ENCODE measurements around the gene GRIK4. TPM values are rescaled to one million over a fixed set of nuclear protein-coding genes. Genes with fewer than 3 reads are reported as not detected.

The GRIK4 gene
- total and polyA plus RNA-seq, 4 donors: 0.05 to 0.25 (median 0.06) TPM; not detected in 1

- no peak overlapping the region for H3K4me3 ChIP-seq (ENCODE audit: low read depth in 1 of 3, low read length in 3 of 3)
- TF ChIP-seq FOXA1 (IDR thresholded peaks at IDR 0.05) (no peak), MAX (IDR thresholded peaks at IDR 0.05) (no peak), TAF1 (conservative IDR thresholded peaks at IDR 0.05) (no peak), ATF3 (IDR thresholded peaks at IDR 0.05) (no peak), GABPA (IDR thresholded peaks at IDR 0.05 in 1 of 2, conservative IDR thresholded peaks at IDR 0.05 in 1 of 2) (no peak), CTCF (IDR thresholded peaks at IDR 0.05; ENCODE audit: low read depth, low read length, missing input control) (no peak), FOXA2 (IDR thresholded peaks at IDR 0.05) (no peak), HNF4G (IDR thresholded peaks at IDR 0.05) (no peak)
- no peak overlapping the region for H3K27ac ChIP-seq (ENCODE audit: low read depth in 1 of 2, low read length in 2 of 2)
- 89% methylated on average over 1 of the region's 1 CpG for WGBS
- H3K9ac ChIP-seq (ENCODE audit: low read depth in 1 of 2, low read length in 2 of 2): no peak overlapping the region
- no peaks in the 10 kb centered on the region for H3K27me3 ChIP-seq (ENCODE audit: control insufficient read depth in 4 of 4, insufficient read depth in 4 of 4, low read length in 3 of 4)
- H3K9me3 ChIP-seq (ENCODE audit: control insufficient read depth in 4 of 4, low read length in 3 of 4): no peaks in the 10 kb centered on the region
- H3K4me1 ChIP-seq (ENCODE audit: control insufficient read depth in 4 of 4, insufficient read depth in 4 of 4, low read length in 3 of 4): no peaks in the 10 kb centered on the region
- H3K36me3 ChIP-seq (ENCODE audit: control insufficient read depth in 4 of 4, insufficient read depth in 3 of 4, low read depth in 1 of 4, low read length in 3 of 4): no peaks in the 10 kb centered on the region
- no peak for DNase-seq (ENCODE audit: low spot score)
These were observed 396.4 kb downstream of the GRIK4 start for GRCh38 chr11:120907971-120908370.

GRCh38 chr11:120908461-120909181, 397.1 kb downstream of the GRIK4 start:
- no peak for DNase-seq (ENCODE audit: low spot score)
- Histone ChIP-seq H3K27me3 (ENCODE audit: control insufficient read depth in 4 of 4, insufficient read depth in 4 of 4, low read length in 3 of 4) (no peaks in the 10 kb centered on the region), H3K4me3 (ENCODE audit: low read depth in 1 of 3, low read length in 3 of 3) (no peak overlapping the region), H3K36me3 (ENCODE audit: control insufficient read depth in 4 of 4, insufficient read depth in 3 of 4, low read depth in 1 of 4, low read length in 3 of 4) (no peaks in the 10 kb centered on the region), H3K9me3 (ENCODE audit: control insufficient read depth in 4 of 4, low read length in 3 of 4) (no peaks in the 10 kb centered on the region), H3K4me1 (ENCODE audit: control insufficient read depth in 4 of 4, insufficient read depth in 4 of 4, low read length in 3 of 4) (no peaks in the 10 kb centered on the region), H3K9ac (ENCODE audit: low read depth in 1 of 2, low read length in 2 of 2) (no peak overlapping the region), H3K27ac (ENCODE audit: low read depth in 1 of 2, low read length in 2 of 2) (no peak overlapping the region)
- no peak for TF ChIP-seq HNF4A (conservative IDR thresholded peaks at IDR 0.05)
- TF ChIP-seq TAF1 (conservative IDR thresholded peaks at IDR 0.05): no peak
- TF ChIP-seq ZBTB33 (IDR thresholded peaks at IDR 0.05): no peak
- TF ChIP-seq SP1 (IDR thresholded peaks at IDR 0.05): no peak
- no peak for TF ChIP-seq JUND (IDR thresholded peaks at IDR 0.05)
- no peak for TF ChIP-seq ATF3 (IDR thresholded peaks at IDR 0.05)
- no peak for TF ChIP-seq CTCF (IDR thresholded peaks at IDR 0.05; ENCODE audit: low read depth, low read length, missing input control)
- no peak for TF ChIP-seq RXRA (IDR thresholded peaks at IDR 0.05)
- no peak for TF ChIP-seq EGR1 (IDR thresholded peaks at IDR 0.05; ENCODE audit: low read depth in 2 of 2)
- no peak for TF ChIP-seq FOXA1 (IDR thresholded peaks at IDR 0.05)
- WGBS: 73% methylated on average over 9 of the region's 9 CpGs

Measured in liver (tissue), 9 donors.